ENCODE measurements around the gene KPNA2.
"Not testable (repeated sequence)": the region's sequence is repeated elsewhere in the genome, so short reads cannot be mapped to it uniquely, and the experiment has no call there.

- not testable (repeated sequence) for TF ChIP-seq EZH2 (IDR thresholded peaks at IDR 0.05; ENCODE audit: borderline replicate concordance, low read length); CTCF (IDR thresholded peaks at IDR 0.05; ENCODE audit: low read length)
Observed at GRCh38 chr17:68051321-68052312, 16.1 kb downstream of the KPNA2 start.
